ENCODE measurements around the gene TRIM42.

The TRIM42 gene

GRCh38 chr3:140710711-140711389, 33.0 kb downstream of the TRIM42 start:
- DNase-seq = no peak

- no peak for DNase-seq
Measured at GRCh38 chr3:140711390-140712035, 33.6 kb downstream of the TRIM42 start.

GRCh38 chr3:140712301-140712700, 34.4 kb downstream of the TRIM42 start:
- no peak for DNase-seq

GRCh38 chr3:140715035-140715434, 37.2 kb downstream of the TRIM42 start:
- DNase-seq = peak; percentile 52 to 71

- DNase-seq = no peak
Measured at GRCh38 chr3:140717921-140718320, 40.1 kb downstream of the TRIM42 start.

- DNase-seq = no peak
Measured at GRCh38 chr3:140719841-140720614, 42.2 kb downstream of the TRIM42 start.

GRCh38 chr3:140723576-140723975, 45.7 kb downstream of the TRIM42 start:
- no peak for DNase-seq

- no peak for DNase-seq
Measured at GRCh38 chr3:140724856-140725812, 47.3 kb downstream of the TRIM42 start.

GRCh38 chr3:140726066-140726465, 48.2 kb downstream of the TRIM42 start:
- no peak for DNase-seq

GRCh38 chr3:140727886-140728285, 50.0 kb downstream of the TRIM42 start:
- DNase-seq = no peak

GRCh38 chr3:140731440-140732119, 53.7 kb downstream of the TRIM42 start:
- DNase-seq = no peak

GRCh38 chr3:140733623-140734022, 55.8 kb downstream of the TRIM42 start:
- DNase-seq = no peak

GRCh38 chr3:140736863-140737460, 59.1 kb downstream of the TRIM42 start:
- DNase-seq = peak; percentile 35 to 79

GRCh38 chr3:140742116-140742515, 64.3 kb downstream of the TRIM42 start:
- no peak for DNase-seq

- DNase-seq = no peak
Measured at GRCh38 chr3:140748171-140748570, 70.3 kb downstream of the TRIM42 start.

GRCh38 chr3:140748903-140749302, 71.0 kb downstream of the TRIM42 start:
- no peak for DNase-seq
